GM19324 (cell line): ENCODE measurements around the gene PPP1R15A.
"Not testable (repeated sequence)": the region's sequence is repeated elsewhere in the genome, so short reads cannot be mapped to it uniquely, and the experiment has no call there.

Experiments used
- ATAC-seq: cut with Tn5 transposase; IDR thresholded peaks from one replicate; pipeline ENCODE4 v1.9.1; 2021; ENCODE audit warnings: mild to moderate bottlenecking, moderate library complexity; ENCODE audit not compliant: unreplicated experiment, low FRiP score

Gene PPP1R15A

GRCh38 chr19:48858984-48859710 lies 13.1 kb upstream of the PPP1R15A start:
- no peak for ATAC-seq

GRCh38 chr19:48859711-48860572 lies 12.3 kb upstream of the PPP1R15A start:
- no peak for ATAC-seq

- ATAC-seq, result no peak
These were observed 10.9 kb upstream of the PPP1R15A start for GRCh38 chr19:48861313-48861712.

- no peak for ATAC-seq
These were observed 9.4 kb upstream of the PPP1R15A start for GRCh38 chr19:48862827-48863226.

GRCh38 chr19:48866692-48867091 lies 5.5 kb upstream of the PPP1R15A start:
- no peak for ATAC-seq

- ATAC-seq, result no peak
These were observed 5.0 kb upstream of the PPP1R15A start for GRCh38 chr19:48867123-48867745.

- no peak for ATAC-seq
These were observed 4.5 kb upstream of the PPP1R15A start for GRCh38 chr19:48867746-48868113.

- ATAC-seq, result no peak
These were observed 3.9 kb upstream of the PPP1R15A start, which contains the start of gene PLEKHA4 for GRCh38 chr19:48868114-48868886. Gene PLEKHA4, minus strand, starts transcription at chr19:48868617. Its CDS starts 997 bp downstream, at chr19:48867620.

- ATAC-seq, result no peak
These were observed 2.2 kb upstream of the PPP1R15A start for GRCh38 chr19:48870048-48870447.

GRCh38 chr19:48871471-48872181 lies 595 bp upstream of the PPP1R15A start:
- ATAC-seq, result not testable (repeated sequence)

GRCh38 chr19:48872884-48873475 lies 759 bp downstream of the PPP1R15A start:
- ATAC-seq, result no peak

- ATAC-seq, result no peak
These were observed 1.5 kb downstream of the PPP1R15A start for GRCh38 chr19:48873476-48874302.

- no peak for ATAC-seq
These were observed 2.3 kb downstream of the PPP1R15A start for GRCh38 chr19:48874303-48875135.

- not testable (repeated sequence) for ATAC-seq
These were observed 4.1 kb downstream of the PPP1R15A start for GRCh38 chr19:48876043-48876981.

- ATAC-seq, result no peak
These were observed 5.6 kb downstream of the PPP1R15A start for GRCh38 chr19:48877855-48878195.

GRCh38 chr19:48878196-48879024 lies 6.2 kb downstream of the PPP1R15A start:
- ATAC-seq, result no peak
